GM12878 (cell line): Measurements from ENCODE around the gene ATP2A3.

Source experiments
- ESRRA ChIP-seq: IDR thresholded peaks from 2 replicates; pipeline ENCODE4 v1.6.1; 2012; ENCODE audit warnings: mild to moderate bottlenecking, low read length, improper control_type of control experiment
- GABPA ChIP-seq: IDR thresholded peaks from 2 replicates; pipeline ENCODE4 v1.6.1; 2014; ENCODE audit warnings: antibody characterized with exemption, low read depth, mild to moderate bottlenecking, inconsistent platforms
- POLR2A ChIP-seq: IDR thresholded peaks from 2 replicates; pipeline ENCODE4 v1.6.1; 2011; ENCODE audit warnings: low read depth, mild to moderate bottlenecking, low read length
- TF ChIP-seq, protein P1 (sequence below), 3 experiments: IDR thresholded peaks in 2 of 3; conservative IDR thresholded peaks in 1 of 3; 2 replicates each; pipeline ENCODE4 v1.5.1; 2011; ENCODE audit warnings: low read depth in 3 of 3, low read length in 3 of 3, mild to moderate bottlenecking in 3 of 3, control low read depth in 2 of 3, moderate library complexity in 2 of 3, inconsistent platforms in 1 of 3, mixed read lengths in 1 of 3; ENCODE audit not compliant: control insufficient read depth in 2 of 3, insufficient read depth in 1 of 3; ENCODE audit errors: extremely low read depth in 1 of 3
- TF ChIP-seq, protein P2 (sequence below): fragments of 150-350 bp; IDR thresholded peaks from 2 replicates; pipeline ENCODE4 v1.6.1; 2016; ENCODE audit warnings: low read depth, low read length
- TF ChIP-seq, protein P3 (sequence below): IDR thresholded peaks from 2 replicates; pipeline ENCODE4 v1.6.1; 2011; ENCODE audit warnings: low read depth, mild to moderate bottlenecking, low read length, moderate library complexity, borderline replicate concordance; ENCODE audit errors: extremely low read depth
- TF ChIP-seq, protein P4 (sequence below): IDR thresholded peaks from 2 replicates; pipeline ENCODE4 v1.6.1; 2012; ENCODE audit warnings: mild to moderate bottlenecking, low read depth, low read length

DNA sequence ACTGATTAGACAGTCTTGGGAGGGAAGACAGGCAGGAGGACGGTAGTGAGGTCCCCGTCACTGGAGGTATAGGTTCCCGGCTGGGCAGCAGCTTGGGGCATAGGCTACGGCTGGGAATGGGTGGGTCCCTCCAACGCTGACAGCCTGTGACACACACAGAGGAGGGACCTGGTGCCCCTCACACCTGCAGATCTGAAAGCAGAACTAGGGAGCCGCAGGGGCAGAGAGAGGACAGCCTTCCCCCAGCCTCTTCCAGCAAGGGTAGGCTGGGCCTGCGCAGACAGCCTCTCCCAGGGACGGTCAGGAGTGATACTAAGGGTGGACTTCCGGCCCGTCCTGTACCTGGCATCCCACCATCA, 49.9 kb downstream of the ATP2A3 start:
- TF ChIP-seq, protein P1, sequence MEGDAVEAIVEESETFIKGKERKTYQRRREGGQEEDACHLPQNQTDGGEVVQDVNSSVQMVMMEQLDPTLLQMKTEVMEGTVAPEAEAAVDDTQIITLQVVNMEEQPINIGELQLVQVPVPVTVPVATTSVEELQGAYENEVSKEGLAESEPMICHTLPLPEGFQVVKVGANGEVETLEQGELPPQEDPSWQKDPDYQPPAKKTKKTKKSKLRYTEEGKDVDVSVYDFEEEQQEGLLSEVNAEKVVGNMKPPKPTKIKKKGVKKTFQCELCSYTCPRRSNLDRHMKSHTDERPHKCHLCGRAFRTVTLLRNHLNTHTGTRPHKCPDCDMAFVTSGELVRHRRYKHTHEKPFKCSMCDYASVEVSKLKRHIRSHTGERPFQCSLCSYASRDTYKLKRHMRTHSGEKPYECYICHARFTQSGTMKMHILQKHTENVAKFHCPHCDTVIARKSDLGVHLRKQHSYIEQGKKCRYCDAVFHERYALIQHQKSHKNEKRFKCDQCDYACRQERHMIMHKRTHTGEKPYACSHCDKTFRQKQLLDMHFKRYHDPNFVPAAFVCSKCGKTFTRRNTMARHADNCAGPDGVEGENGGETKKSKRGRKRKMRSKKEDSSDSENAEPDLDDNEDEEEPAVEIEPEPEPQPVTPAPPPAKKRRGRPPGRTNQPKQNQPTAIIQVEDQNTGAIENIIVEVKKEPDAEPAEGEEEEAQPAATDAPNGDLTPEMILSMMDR (IDR thresholded peaks at IDR 0.05 in 2 of 3, conservative IDR thresholded peaks at IDR 0.05 in 1 of 3; ENCODE audit: control insufficient read depth in 2 of 3, extremely low read depth in 1 of 3, insufficient read depth in 1 of 3, low read depth in 3 of 3, low read length in 3 of 3): no peak
- TF ChIP-seq, protein P2, sequence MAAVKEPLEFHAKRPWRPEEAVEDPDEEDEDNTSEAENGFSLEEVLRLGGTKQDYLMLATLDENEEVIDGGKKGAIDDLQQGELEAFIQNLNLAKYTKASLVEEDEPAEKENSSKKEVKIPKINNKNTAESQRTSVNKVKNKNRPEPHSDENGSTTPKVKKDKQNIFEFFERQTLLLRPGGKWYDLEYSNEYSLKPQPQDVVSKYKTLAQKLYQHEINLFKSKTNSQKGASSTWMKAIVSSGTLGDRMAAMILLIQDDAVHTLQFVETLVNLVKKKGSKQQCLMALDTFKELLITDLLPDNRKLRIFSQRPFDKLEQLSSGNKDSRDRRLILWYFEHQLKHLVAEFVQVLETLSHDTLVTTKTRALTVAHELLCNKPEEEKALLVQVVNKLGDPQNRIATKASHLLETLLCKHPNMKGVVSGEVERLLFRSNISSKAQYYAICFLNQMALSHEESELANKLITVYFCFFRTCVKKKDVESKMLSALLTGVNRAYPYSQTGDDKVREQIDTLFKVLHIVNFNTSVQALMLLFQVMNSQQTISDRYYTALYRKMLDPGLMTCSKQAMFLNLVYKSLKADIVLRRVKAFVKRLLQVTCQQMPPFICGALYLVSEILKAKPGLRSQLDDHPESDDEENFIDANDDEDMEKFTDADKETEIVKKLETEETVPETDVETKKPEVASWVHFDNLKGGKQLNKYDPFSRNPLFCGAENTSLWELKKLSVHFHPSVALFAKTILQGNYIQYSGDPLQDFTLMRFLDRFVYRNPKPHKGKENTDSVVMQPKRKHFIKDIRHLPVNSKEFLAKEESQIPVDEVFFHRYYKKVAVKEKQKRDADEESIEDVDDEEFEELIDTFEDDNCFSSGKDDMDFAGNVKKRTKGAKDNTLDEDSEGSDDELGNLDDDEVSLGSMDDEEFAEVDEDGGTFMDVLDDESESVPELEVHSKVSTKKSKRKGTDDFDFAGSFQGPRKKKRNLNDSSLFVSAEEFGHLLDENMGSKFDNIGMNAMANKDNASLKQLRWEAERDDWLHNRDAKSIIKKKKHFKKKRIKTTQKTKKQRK: no peak
- TF ChIP-seq ESRRA (no peak), GABPA (no peak), POLR2A (peak; percentile 75)
- TF ChIP-seq, protein P3, sequence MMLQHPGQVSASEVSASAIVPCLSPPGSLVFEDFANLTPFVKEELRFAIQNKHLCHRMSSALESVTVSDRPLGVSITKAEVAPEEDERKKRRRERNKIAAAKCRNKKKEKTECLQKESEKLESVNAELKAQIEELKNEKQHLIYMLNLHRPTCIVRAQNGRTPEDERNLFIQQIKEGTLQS: no peak
- TF ChIP-seq, protein P4, sequence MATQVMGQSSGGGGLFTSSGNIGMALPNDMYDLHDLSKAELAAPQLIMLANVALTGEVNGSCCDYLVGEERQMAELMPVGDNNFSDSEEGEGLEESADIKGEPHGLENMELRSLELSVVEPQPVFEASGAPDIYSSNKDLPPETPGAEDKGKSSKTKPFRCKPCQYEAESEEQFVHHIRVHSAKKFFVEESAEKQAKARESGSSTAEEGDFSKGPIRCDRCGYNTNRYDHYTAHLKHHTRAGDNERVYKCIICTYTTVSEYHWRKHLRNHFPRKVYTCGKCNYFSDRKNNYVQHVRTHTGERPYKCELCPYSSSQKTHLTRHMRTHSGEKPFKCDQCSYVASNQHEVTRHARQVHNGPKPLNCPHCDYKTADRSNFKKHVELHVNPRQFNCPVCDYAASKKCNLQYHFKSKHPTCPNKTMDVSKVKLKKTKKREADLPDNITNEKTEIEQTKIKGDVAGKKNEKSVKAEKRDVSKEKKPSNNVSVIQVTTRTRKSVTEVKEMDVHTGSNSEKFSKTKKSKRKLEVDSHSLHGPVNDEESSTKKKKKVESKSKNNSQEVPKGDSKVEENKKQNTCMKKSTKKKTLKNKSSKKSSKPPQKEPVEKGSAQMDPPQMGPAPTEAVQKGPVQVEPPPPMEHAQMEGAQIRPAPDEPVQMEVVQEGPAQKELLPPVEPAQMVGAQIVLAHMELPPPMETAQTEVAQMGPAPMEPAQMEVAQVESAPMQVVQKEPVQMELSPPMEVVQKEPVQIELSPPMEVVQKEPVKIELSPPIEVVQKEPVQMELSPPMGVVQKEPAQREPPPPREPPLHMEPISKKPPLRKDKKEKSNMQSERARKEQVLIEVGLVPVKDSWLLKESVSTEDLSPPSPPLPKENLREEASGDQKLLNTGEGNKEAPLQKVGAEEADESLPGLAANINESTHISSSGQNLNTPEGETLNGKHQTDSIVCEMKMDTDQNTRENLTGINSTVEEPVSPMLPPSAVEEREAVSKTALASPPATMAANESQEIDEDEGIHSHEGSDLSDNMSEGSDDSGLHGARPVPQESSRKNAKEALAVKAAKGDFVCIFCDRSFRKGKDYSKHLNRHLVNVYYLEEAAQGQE: no peak
